CD8-positive, alpha-beta memory T cell (primary cell): Measurements from ENCODE around the gene GPR157. TPM values are rescaled to one million over a fixed set of nuclear protein-coding genes. Genes with fewer than 3 reads are reported as not detected.
"Not testable (repeated sequence)": the region's sequence is repeated elsewhere in the genome, so short reads cannot be mapped to it uniquely, and the experiment has no call there.

ENCODE experiments used
- CTCF ChIA-PET: fragments of 350-600 bp; sonication (Branson Sonifier 250); formaldehyde crosslinking; loops from one replicate; lab custom pipeline; 2021; ENCODE audit warnings: antibody characterized with exemption; lab: Charles Lee
- POLR2A ChIA-PET: fragments of 350-600 bp; sonication (Branson Sonifier 250); formaldehyde crosslinking; loops from one replicate; lab custom pipeline; 2021; ENCODE audit warnings: antibody characterized with exemption; lab: Charles Lee
- DNase-seq, 5 donors: peaks; one replicate each; pipeline versions ENCODE4 v3.0.0 to v3.0.0-alpha.2; 2020 to 2022; ENCODE audit warnings: mixed read lengths in 1 of 5
- H3K27ac ChIP-seq: one replicate; pipeline ENCODE4 v1.7.0; 2013; ENCODE audit warnings: low read depth, mild to moderate bottlenecking, low read length, moderate library complexity
- H3K27me3 ChIP-seq: 2 replicates; pipeline ENCODE4 v1.7.0; 2013; ENCODE audit warnings: low read length, mild to moderate bottlenecking; ENCODE audit not compliant: insufficient read depth, poor library complexity, severe bottlenecking
- H3K36me3 ChIP-seq: 2 replicates; pipeline ENCODE4 v1.7.0; 2013; ENCODE audit warnings: mild to moderate bottlenecking, low read length, moderate library complexity; ENCODE audit not compliant: insufficient read depth
- H3K4me1 ChIP-seq: 2 replicates; pipeline ENCODE4 v1.7.0; 2013; ENCODE audit warnings: mild to moderate bottlenecking, low read length, moderate library complexity; ENCODE audit not compliant: insufficient read depth
- H3K4me3 ChIP-seq: 2 replicates; pipeline ENCODE4 v1.7.0; 2013; ENCODE audit warnings: mild to moderate bottlenecking, low read length
- H3K9me3 ChIP-seq: 2 replicates; pipeline ENCODE4 v1.7.0; 2013; ENCODE audit warnings: mild to moderate bottlenecking, low read length
- H3K27ac Mint-ChIP-seq, 8 donors: one replicate each; pipeline ENCODE4 v1.8.0; 2020 to 2021; ENCODE audit warnings: mixed read lengths in 8 of 8, mild to moderate bottlenecking in 6 of 8, inconsistent platforms in 3 of 8, moderate library complexity in 3 of 8
- H3K27me3 Mint-ChIP-seq, 2 donors: one replicate each; pipeline ENCODE4 v1.8.0; 2020 to 2021; ENCODE audit warnings: mixed read lengths in 2 of 2, mild to moderate bottlenecking in 1 of 2, moderate library complexity in 1 of 2
- H3K36me3 Mint-ChIP-seq, 3 donors: one replicate each; pipeline ENCODE4 v1.8.0; 2020 to 2021; ENCODE audit warnings: mixed read lengths in 3 of 3, inconsistent platforms in 1 of 3, mild to moderate bottlenecking in 1 of 3
- H3K4me1 Mint-ChIP-seq, 3 donors: one replicate each; pipeline ENCODE4 v1.8.0; 2020 to 2021; ENCODE audit warnings: mixed read lengths in 3 of 3, inconsistent platforms in 1 of 3, mild to moderate bottlenecking in 1 of 3
- H3K4me3 Mint-ChIP-seq, 7 donors: one replicate each; pipeline ENCODE4 v1.8.0; 2020 to 2021; ENCODE audit warnings: mixed read lengths in 7 of 7, mild to moderate bottlenecking in 6 of 7, moderate library complexity in 4 of 7, inconsistent platforms in 2 of 7
- H3K9me3 Mint-ChIP-seq, 5 donors: one replicate each; pipeline ENCODE4 v1.8.0; 2020 to 2022; ENCODE audit warnings: mixed read lengths in 5 of 5, mild to moderate bottlenecking in 3 of 5, moderate library complexity in 2 of 5, inconsistent platforms in 1 of 5
- polyA plus RNA-seq: library from polyadenylated mRNA; unstranded; fragments of 300-500 nt; fragmentation: Illumina TruSeq; gene quantifications from one replicate; pipeline ENCODE4 v1.2.3, GENCODE V29; 2021
- total RNA-seq, 2 experiments: library from RNA; stranded (reverse); gene quantifications; one replicate each; pipeline ENCODE4 v1.2.3, GENCODE V29; 2021

Gene GPR157
- total and polyA plus RNA-seq, 3 experiments from 2014 or later = 3.0 to 4.7 (median 3.1) TPM

DNA sequence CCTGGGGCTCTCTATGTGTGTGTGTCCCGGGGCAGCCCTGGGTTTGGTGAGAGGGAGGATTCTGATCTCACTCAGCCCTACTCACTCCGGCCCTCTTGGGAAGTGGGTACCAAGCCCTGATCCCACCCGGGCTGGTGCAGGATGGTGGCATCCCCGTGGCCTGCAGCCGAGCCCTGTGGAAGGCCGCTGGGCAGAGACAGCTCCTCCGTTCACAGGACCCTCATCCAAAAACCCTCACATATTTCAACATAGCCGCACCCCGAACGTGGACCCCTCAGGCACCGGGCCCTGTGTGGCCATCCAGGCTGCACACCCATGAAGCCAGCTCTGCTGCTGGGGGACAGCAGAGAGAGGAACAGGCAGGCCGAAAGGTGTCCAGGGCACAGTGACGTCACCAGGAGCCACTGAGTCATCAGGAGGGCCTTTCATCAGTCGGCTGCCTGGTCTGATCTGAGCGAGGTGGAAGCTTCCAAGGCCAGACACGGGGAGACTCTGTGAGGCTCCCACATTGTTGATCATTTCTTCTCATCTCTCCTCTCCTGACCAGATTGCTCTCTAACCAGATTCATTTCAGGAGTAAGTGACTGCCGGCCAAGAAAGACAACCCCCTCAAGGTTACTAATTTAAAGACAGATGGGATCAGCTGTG, 16.2 kb upstream of the GPR157 start:
- peak in 1 of 5 donors; percentile 38 for DNase-seq
- peaks cover 3% of the 10 kb centered on the region in 2 donors for H3K27me3 Mint-ChIP-seq
- Histone ChIP-seq H3K27me3 (no peaks in the 10 kb centered on the region), H3K27ac (no peak overlapping the region), H3K36me3 (no peaks in the 10 kb centered on the region), H3K4me1 (no peaks in the 10 kb centered on the region), H3K9me3 (no peaks in the 10 kb centered on the region), H3K4me3 (no peak overlapping the region)
- ChIA-PET POLR2A (no interaction called here), CTCF (no interaction called here)
- peaks cover 4 to 5% (median 4%) of the 10 kb centered on the region in 3 donors for H3K4me1 Mint-ChIP-seq
- H3K36me3 Mint-ChIP-seq = no peaks in the 10 kb centered on the region
- no peak overlapping the region for H3K4me3 Mint-ChIP-seq
- peak overlapping the region in 1 of 8 donors; percentile 47 for H3K27ac Mint-ChIP-seq
- no peaks in the 10 kb centered on the region for H3K9me3 Mint-ChIP-seq

DNA sequence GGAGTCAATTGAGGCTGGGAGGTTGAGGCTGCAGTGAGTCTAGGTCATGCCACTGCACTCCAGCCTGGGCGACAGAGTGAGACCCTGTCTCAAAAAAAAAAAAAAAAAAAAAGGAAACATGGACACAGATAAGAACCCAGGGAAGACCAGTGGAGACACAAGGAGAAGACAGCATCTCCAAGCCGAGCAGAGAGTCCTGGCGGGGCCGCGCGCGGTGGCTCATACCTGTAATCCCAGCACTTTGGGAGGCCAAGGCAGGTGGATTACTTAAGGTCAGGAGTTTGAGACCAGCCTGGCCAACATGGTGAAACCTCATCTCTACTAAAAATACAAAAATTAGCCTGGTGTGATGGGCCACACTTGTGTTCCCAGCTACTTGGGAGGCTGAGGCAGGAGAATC, 15.6 kb upstream of the GPR157 start:
- H3K27me3 ChIP-seq, H3K4me1 Mint-ChIP-seq, H3K4me3 Mint-ChIP-seq, H3K27me3 Mint-ChIP-seq, H3K36me3 ChIP-seq, H3K9me3 ChIP-seq, H3K4me1 ChIP-seq, POLR2A ChIA-PET, H3K27ac ChIP-seq, H3K36me3 Mint-ChIP-seq, H3K9me3 Mint-ChIP-seq, H3K4me3 ChIP-seq: not testable (repeated sequence)
- H3K27ac Mint-ChIP-seq = peak overlapping the region in 1 of 8 donors; percentile 65
- peak in 1 of 5 donors; percentile 8 for DNase-seq
- CTCF ChIA-PET = interaction anchor here (3.7 kb wide), 1 partner anchor 15 kb away, joined by 16 read pairs; the partner anchor contains the start of gene GPR157

DNA sequence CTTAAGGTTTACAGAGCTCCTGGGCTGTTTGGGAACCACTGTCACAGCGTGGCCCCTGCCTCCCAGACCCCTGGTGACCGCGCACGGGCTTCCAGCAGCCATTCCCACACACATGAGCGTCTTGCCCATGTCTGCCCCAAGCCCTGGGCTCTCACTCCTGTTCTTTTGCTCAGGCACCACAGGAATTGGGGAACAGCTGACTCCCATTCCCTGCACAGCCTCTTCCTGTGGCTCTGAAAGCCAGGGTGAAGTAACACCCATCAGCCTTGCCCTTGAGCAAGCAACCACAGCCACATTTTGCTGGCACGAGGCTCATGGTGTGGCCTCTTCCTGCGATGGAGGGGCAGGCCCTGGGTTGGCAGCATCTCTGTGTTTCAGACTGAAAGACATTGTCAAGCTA, 14.3 kb upstream of the GPR157 start:
- Mint-ChIP-seq H3K9me3 (no peaks in the 10 kb centered on the region), H3K36me3 (no peaks in the 10 kb centered on the region), H3K4me1 (peaks cover 4 to 5% (median 4%) of the 10 kb centered on the region in 3 donors), H3K4me3 (no peak overlapping the region), H3K27me3 (peaks cover 3 to 5% of the 10 kb centered on the region in 2 donors), H3K27ac (no peak overlapping the region)
- ChIA-PET POLR2A (no interaction called here), CTCF (interaction anchor here (0.7 to 3.7 kb wide), 4 partner anchors 14 to 348 kb away, joined by 3 to 16 read pairs (median 3); partner anchors contain the start of gene GPR157)
- DNase-seq = no peak
- no peaks in the 10 kb centered on the region for H3K4me1 ChIP-seq
- H3K27me3 ChIP-seq = no peaks in the 10 kb centered on the region
- no peak overlapping the region for H3K4me3 ChIP-seq
- no peaks in the 10 kb centered on the region for H3K9me3 ChIP-seq
- no peak overlapping the region for H3K27ac ChIP-seq
- H3K36me3 ChIP-seq = no peaks in the 10 kb centered on the region

DNA sequence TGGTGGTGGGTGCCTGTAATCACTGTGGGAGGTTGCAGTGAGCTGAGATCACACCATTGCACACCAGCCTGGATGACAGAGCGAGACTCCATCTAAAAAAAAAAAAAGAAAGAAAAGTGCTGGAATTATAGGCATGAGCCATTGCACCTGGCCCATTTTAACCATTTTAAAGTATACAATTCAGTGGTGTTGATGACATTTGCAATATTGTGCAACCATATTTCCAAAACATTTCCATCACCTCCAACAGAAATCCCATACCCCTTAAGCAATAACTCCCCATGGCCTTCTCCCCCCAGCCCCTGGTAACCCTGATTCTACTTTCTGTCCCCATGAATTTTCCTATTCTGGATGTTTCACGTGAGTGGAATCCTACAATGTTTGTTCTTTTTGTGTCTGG, 11.0 kb upstream of the GPR157 start:
- Mint-ChIP-seq H3K27ac (no peak overlapping the region), H3K9me3 (no peaks in the 10 kb centered on the region), H3K4me3 (no peak overlapping the region), H3K36me3 (no peaks in the 10 kb centered on the region), H3K27me3 (peaks cover 3 to 5% of the 10 kb centered on the region in 2 donors), H3K4me1 (peaks cover 4 to 5% (median 4%) of the 10 kb centered on the region in 3 donors)
- Histone ChIP-seq H3K27me3 (no peaks in the 10 kb centered on the region), H3K4me1 (no peaks in the 10 kb centered on the region), H3K36me3 (no peaks in the 10 kb centered on the region), H3K27ac (no peak overlapping the region), H3K9me3 (no peaks in the 10 kb centered on the region), H3K4me3 (no peak overlapping the region)
- DNase-seq = no peak
- CTCF ChIA-PET = no interaction called here
- POLR2A ChIA-PET = no interaction called here

DNA sequence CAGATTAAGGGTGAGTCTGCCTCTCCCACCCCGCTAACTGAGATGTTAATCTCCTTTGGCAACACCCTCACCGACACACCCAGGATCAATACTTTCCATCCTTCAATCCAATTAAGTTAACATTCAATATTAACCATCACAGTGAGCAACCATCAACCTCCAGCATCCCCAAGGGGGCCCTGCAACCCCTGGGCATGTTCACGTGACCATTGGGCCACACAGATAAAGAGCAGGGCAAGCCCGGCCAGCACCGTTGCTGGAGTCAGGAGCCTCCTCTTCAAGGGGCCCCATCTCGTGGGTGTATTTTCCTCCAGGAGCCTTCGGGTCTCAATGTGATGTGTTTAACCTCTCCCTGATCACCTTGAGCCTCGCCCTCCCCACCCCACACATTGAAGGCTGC, 8.0 kb upstream of the GPR157 start:
- ChIA-PET POLR2A (no interaction called here), CTCF (no interaction called here)
- peaks cover 0 to under 1% (median 0%) of the 10 kb centered on the region in 3 donors for H3K4me1 Mint-ChIP-seq
- Histone ChIP-seq H3K9me3 (no peaks in the 10 kb centered on the region), H3K36me3 (no peaks in the 10 kb centered on the region), H3K27me3 (no peaks in the 10 kb centered on the region), H3K4me3 (no peak overlapping the region), H3K27ac (no peak overlapping the region), H3K4me1 (no peaks in the 10 kb centered on the region)
- H3K9me3 Mint-ChIP-seq = no peaks in the 10 kb centered on the region
- H3K4me3 Mint-ChIP-seq = no peak overlapping the region
- H3K27me3 Mint-ChIP-seq = peaks cover under 1 to 5% of the 10 kb centered on the region in 2 donors
- DNase-seq = no peak
- H3K27ac Mint-ChIP-seq = no peak overlapping the region
- no peaks in the 10 kb centered on the region for H3K36me3 Mint-ChIP-seq

DNA sequence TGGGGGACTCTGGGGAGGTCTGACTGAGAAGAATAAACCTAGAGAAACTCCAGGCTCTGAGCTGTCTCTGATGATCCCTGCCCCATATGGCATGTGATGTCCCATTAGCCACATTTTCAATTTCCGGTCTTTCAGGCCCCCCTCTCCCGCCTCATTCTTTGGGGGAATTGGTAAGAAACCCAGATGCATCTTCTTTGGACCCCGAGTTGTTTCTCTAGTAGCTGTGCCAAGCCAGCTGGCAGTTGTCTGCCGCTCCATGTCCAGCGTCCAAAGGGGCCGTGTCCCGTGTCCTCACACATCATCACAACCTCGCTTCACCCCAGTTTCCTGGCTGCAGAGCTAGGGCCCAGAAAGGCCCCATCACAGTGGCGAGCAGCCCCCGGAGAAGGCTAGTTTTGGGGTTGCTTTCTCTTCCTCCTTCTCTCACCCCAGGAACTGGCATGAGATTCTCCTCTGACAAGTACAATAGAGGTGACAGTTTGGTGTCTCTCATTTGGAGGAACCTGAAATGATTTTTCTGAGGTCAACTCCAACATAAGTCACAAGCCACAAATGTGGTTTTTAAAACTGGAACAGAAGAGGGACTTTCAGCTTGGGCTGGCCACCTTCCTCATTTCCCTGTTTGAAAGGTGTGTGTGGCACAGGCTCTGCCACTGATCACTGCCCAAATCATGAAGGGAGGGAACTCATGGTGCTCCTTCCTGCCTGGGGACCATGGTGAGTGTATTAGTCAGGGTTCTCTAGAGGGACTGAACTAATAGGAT, 6.4 kb upstream of the GPR157 start:
- no peak overlapping the region for H3K27ac ChIP-seq
- no peak overlapping the region for H3K4me3 ChIP-seq
- H3K36me3 Mint-ChIP-seq = no peaks in the 10 kb centered on the region
- H3K36me3 ChIP-seq = no peaks in the 10 kb centered on the region
- ChIA-PET POLR2A (no interaction called here), CTCF (interaction anchor here (1.2 kb wide), 1 partner anchor 10 kb away, joined by 3 read pairs; no protein-coding TSS in a partner anchor)
- H3K27me3 ChIP-seq = no peaks in the 10 kb centered on the region
- H3K27ac Mint-ChIP-seq = no peak overlapping the region
- H3K9me3 ChIP-seq = no peaks in the 10 kb centered on the region
- H3K27me3 Mint-ChIP-seq = peaks cover 0 to 3% of the 10 kb centered on the region in 2 donors
- no peaks in the 10 kb centered on the region for H3K4me1 ChIP-seq
- H3K9me3 Mint-ChIP-seq = no peaks in the 10 kb centered on the region
- H3K4me1 Mint-ChIP-seq = no peaks in the 10 kb centered on the region
- DNase-seq = no peak
- H3K4me3 Mint-ChIP-seq = no peak overlapping the region

DNA sequence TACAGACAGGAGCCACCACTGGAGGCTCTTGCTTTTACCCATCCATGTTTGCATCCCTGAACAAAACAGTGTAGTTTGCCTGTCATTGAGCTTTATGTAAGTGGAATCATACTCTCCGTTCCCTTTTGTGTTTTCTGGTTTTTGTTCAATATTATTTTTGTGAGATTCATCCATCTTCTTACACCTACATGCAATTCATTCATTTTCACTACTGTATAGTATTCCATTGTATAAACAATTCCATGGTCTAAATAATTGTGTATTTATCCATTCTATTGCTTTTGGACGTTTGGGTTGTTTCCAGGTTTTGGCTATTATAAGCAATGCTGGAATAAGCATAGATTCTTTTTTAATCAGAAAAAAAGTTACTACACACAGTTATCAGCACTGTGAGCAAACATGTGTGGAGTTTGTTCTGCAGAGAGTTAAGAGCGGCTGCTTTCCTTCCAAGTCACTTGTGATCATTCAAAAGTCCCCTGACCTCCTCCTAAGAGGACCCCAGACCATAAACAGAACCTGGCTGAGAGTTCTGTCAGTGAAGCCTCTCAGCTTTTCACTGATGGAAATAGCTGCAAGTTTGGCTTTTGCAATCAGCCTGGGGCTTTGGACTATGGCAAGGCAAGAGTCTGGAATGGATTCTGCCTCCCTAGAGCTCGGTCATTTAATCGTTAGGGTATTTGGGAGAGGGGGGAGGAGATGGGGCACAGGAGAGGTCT, 5.1 kb upstream of the GPR157 start:
- no peaks in the 10 kb centered on the region for H3K36me3 ChIP-seq
- no peak overlapping the region for H3K4me3 ChIP-seq
- CTCF ChIA-PET = interaction anchor here (1.2 to 1.5 kb wide), 2 partner anchors 9 kb away, joined by 3 to 4 read pairs; no protein-coding TSS in a partner anchor
- H3K4me1 Mint-ChIP-seq = peaks cover 0 to 5% (median 2%) of the 10 kb centered on the region in 3 donors
- H3K9me3 ChIP-seq = no peaks in the 10 kb centered on the region
- no peak overlapping the region for H3K27ac Mint-ChIP-seq
- no peaks in the 10 kb centered on the region for H3K27me3 Mint-ChIP-seq
- POLR2A ChIA-PET = interaction anchor here (0.6 kb wide), 1 partner anchor 936 kb away, joined by 3 read pairs; no protein-coding TSS in a partner anchor
- no peaks in the 10 kb centered on the region for H3K4me1 ChIP-seq
- no peaks in the 10 kb centered on the region for H3K9me3 Mint-ChIP-seq
- no peak overlapping the region for H3K27ac ChIP-seq
- no peaks in the 10 kb centered on the region for H3K36me3 Mint-ChIP-seq
- no peaks in the 10 kb centered on the region for H3K27me3 ChIP-seq
- DNase-seq = no peak
- no peak overlapping the region for H3K4me3 Mint-ChIP-seq
